ENCODE measurements around the gene LDLRAD4.

The LDLRAD4 gene

DNA sequence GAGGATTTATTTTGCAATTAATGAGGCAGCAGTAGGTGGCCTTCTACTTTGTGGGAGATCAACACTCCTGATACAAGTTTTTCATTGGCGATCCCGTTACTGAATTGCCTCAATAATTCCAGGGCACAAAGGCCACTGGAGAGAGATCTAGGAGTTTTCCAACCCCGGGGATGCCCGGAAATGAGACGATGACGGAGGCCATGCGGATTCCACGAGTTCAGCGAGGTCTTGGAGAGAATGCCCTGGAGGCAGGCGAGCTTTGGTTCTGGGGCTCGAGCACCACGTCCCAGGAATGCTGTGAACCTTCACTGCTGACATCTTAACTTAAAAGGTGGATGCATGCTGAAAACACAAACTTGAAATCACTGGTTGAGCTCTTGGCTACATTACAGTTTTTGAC, 74.2 kb downstream of the LDLRAD4 start (continued):
- TF ChIP-seq, protein P1, sequence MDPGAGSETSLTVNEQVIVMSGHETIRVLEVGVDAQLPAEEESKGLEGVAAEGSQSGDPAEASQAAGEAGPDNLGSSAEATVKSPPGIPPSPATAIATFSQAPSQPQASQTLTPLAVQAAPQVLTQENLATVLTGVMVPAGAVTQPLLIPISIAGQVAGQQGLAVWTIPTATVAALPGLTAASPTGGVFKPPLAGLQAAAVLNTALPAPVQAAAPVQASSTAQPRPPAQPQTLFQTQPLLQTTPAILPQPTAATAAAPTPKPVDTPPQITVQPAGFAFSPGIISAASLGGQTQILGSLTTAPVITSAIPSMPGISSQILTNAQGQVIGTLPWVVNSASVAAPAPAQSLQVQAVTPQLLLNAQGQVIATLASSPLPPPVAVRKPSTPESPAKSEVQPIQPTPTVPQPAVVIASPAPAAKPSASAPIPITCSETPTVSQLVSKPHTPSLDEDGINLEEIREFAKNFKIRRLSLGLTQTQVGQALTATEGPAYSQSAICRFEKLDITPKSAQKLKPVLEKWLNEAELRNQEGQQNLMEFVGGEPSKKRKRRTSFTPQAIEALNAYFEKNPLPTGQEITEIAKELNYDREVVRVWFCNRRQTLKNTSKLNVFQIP (CRISPR knock-in tag; IDR thresholded peaks at IDR 0.05; ENCODE audit: borderline replicate concordance, low read depth), result no peak
- no peak for TF ChIP-seq ESRRG (CRISPR knock-in tag; IDR thresholded peaks at IDR 0.05)

DNA sequence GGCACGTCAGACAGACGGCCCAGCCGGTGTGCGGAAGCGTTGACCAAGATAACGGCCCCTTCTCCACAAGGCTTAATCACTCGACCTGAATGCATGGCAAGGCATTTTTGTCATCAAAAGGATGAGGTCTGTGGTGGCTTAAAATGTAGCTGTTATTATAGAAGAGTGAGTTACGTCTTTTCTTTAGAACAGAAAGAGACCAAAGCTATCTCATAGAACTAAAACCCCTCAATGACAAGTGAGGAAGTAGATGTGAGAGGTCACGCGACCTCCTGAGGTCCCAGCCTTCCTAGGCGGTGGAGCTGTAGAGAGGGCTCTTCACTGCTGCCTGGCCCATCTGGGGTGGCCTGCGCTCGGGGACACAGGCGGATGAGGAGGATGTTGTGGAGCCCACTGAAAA, 75.7 kb downstream of the LDLRAD4 start:
- no peak for ATAC-seq
- no peak for TF ChIP-seq ZFP30 (CRISPR knock-in tag; IDR thresholded peaks at IDR 0.05)
- TF ChIP-seq, protein P2, sequence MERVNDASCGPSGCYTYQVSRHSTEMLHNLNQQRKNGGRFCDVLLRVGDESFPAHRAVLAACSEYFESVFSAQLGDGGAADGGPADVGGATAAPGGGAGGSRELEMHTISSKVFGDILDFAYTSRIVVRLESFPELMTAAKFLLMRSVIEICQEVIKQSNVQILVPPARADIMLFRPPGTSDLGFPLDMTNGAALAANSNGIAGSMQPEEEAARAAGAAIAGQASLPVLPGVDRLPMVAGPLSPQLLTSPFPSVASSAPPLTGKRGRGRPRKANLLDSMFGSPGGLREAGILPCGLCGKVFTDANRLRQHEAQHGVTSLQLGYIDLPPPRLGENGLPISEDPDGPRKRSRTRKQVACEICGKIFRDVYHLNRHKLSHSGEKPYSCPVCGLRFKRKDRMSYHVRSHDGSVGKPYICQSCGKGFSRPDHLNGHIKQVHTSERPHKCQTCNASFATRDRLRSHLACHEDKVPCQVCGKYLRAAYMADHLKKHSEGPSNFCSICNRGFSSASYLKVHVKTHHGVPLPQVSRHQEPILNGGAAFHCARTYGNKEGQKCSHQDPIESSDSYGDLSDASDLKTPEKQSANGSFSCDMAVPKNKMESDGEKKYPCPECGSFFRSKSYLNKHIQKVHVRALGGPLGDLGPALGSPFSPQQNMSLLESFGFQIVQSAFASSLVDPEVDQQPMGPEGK (CRISPR knock-in tag; IDR thresholded peaks at IDR 0.05; ENCODE audit: borderline replicate concordance), result no peak
- TF ChIP-seq ARNTL (CRISPR knock-in tag; IDR thresholded peaks at IDR 0.05; ENCODE audit: borderline replicate concordance, low read depth), result no peak
- no peak for TF ChIP-seq ZNF565 (CRISPR knock-in tag; conservative IDR thresholded peaks at IDR 0.05; ENCODE audit: low read depth)
- TF ChIP-seq, protein P3, sequence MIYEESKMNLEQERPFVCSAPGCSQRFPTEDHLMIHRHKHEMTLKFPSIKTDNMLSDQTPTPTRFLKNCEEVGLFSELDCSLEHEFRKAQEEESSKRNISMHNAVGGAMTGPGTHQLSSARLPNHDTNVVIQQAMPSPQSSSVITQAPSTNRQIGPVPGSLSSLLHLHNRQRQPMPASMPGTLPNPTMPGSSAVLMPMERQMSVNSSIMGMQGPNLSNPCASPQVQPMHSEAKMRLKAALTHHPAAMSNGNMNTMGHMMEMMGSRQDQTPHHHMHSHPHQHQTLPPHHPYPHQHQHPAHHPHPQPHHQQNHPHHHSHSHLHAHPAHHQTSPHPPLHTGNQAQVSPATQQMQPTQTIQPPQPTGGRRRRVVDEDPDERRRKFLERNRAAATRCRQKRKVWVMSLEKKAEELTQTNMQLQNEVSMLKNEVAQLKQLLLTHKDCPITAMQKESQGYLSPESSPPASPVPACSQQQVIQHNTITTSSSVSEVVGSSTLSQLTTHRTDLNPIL (CRISPR knock-in tag; IDR thresholded peaks at IDR 0.05; ENCODE audit: low read depth), result no peak
- TF ChIP-seq, protein P1 (CRISPR knock-in tag; IDR thresholded peaks at IDR 0.05; ENCODE audit: borderline replicate concordance, low read depth), result no peak
- TF ChIP-seq PPARA (CRISPR knock-in tag; IDR thresholded peaks at IDR 0.05; ENCODE audit: borderline replicate concordance), result no peak
- no peak for TF ChIP-seq SNAI2 (CRISPR knock-in tag; IDR thresholded peaks at IDR 0.05)
- TF ChIP-seq TOX (CRISPR knock-in tag; IDR thresholded peaks at IDR 0.05; ENCODE audit: borderline replicate concordance), result no peak
- no peak for TF ChIP-seq ZNF8 (CRISPR knock-in tag; IDR thresholded peaks at IDR 0.05)
- TF ChIP-seq OSR1 (CRISPR knock-in tag; IDR thresholded peaks at IDR 0.05), result no peak
- TF ChIP-seq, protein P4, sequence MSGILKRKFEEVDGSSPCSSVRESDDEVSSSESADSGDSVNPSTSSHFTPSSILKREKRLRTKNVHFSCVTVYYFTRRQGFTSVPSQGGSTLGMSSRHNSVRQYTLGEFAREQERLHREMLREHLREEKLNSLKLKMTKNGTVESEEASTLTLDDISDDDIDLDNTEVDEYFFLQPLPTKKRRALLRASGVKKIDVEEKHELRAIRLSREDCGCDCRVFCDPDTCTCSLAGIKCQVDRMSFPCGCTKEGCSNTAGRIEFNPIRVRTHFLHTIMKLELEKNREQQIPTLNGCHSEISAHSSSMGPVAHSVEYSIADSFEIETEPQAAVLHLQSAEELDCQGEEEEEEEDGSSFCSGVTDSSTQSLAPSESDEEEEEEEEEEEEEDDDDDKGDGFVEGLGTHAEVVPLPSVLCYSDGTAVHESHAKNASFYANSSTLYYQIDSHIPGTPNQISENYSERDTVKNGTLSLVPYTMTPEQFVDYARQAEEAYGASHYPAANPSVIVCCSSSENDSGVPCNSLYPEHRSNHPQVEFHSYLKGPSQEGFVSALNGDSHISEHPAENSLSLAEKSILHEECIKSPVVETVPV (CRISPR knock-in tag; IDR thresholded peaks at IDR 0.05), result no peak
- TF ChIP-seq TCF4 (CRISPR knock-in tag; IDR thresholded peaks at IDR 0.05; ENCODE audit: borderline replicate concordance), result no peak
- TF ChIP-seq ZFP3 (CRISPR knock-in tag; IDR thresholded peaks at IDR 0.05), result no peak

DNA sequence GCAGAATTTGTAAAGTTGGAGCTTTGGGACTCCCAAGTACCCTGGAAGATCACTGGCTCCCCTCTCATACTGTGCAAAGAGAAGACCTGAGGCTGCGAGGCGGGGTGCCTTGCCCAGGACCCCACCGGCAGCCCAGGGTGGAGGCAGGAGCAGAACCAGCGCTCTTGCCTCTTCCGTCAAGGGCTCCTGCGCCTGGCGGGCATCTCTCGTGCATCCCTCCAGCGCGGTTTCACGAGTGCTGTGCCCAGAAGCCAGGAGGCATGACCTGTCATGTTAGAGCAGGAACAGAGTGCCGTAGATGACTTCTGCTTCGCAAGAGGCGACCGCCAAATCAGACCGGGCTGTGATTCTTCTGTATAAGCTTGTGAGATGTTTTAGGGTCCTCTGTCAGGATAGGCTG, 77.3 kb downstream of the LDLRAD4 start:
- ATAC-seq, result no peak
- TF ChIP-seq SNAI2 (CRISPR knock-in tag; IDR thresholded peaks at IDR 0.05) (no peak), BACH2 (CRISPR knock-in tag; IDR thresholded peaks at IDR 0.05; ENCODE audit: borderline replicate concordance) (no peak), GLIS3 (CRISPR knock-in tag; IDR thresholded peaks at IDR 0.05) (no peak), TOX (CRISPR knock-in tag; IDR thresholded peaks at IDR 0.05; ENCODE audit: borderline replicate concordance) (no peak), RARB (CRISPR knock-in tag; IDR thresholded peaks at IDR 0.05) (no peak), ISL1 (CRISPR knock-in tag; IDR thresholded peaks at IDR 0.05) (no peak)
- TF ChIP-seq, protein P2 (CRISPR knock-in tag; IDR thresholded peaks at IDR 0.05; ENCODE audit: borderline replicate concordance), result no peak

Measured in SK-N-SH treated with all-trans-retinoic acid at 6 μM for 48 hours (cell line).